ENCODE measurements around the gene UTP3.
A peak's percentile ranks its signal among the peaks of the same experiment; 100 is the strongest.
"Not testable (repeated sequence)": the region's sequence is repeated elsewhere in the genome, so short reads cannot be mapped to it uniquely, and the experiment has no call there.

Gene UTP3

GRCh38 chr4:70687392-70687791 lies 940 bp upstream of the UTP3 start:
- DNase-seq (ENCODE audit: low read depth) = no peak

GRCh38 chr4:70688795-70689231 lies 481 bp downstream of the UTP3 start:
- peak; percentile 15 for DNase-seq (ENCODE audit: low read depth)

GRCh38 chr4:70691661-70692060 lies 3.3 kb downstream of the UTP3 start:
- DNase-seq (ENCODE audit: low read depth) = no peak

GRCh38 chr4:70694633-70695032 lies 6.3 kb downstream of the UTP3 start:
- DNase-seq (ENCODE audit: low read depth) = not testable (repeated sequence)

DNA sequence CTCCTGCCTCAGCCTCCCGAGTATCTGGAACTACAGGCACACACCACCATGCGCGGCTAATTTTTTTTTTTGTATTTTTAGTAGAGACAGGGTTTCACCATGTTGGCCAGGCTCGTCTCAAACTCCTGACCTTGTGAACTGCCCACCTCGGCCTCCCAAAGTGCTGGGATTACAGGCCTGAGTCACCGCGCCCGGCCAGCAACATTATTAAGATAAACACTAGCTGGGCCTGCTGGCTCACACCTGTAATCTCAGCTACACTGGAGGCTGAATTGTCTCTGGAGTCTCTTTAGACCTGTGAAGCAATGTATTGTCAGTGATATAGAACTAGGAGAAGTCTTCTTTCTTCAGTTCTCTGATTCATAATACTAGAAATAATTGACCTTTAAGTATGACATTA lies 10.1 kb downstream of the UTP3 start:
- not testable (repeated sequence) for DNase-seq (ENCODE audit: low read depth)

DNA sequence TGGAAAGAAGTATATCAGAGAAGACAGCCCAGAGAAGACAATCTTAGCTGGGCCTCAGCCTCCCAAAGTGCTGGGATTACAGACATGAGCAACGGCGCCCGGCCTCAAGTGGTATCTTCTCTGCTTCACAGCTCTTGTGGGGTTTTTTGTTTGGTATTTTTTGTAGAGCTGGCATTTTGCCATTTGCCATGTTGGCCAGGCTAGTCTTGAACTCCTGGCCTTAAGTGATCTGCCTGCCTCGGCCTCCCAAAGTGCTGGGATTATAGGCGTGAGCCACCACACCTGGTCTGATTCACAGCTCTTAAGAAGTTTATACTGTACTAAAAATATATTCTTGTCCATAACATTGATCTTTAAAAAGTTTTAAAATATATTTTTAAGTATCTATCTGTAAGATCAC lies 12.4 kb downstream of the UTP3 start:
- no peak for DNase-seq (ENCODE audit: low read depth)

DNA sequence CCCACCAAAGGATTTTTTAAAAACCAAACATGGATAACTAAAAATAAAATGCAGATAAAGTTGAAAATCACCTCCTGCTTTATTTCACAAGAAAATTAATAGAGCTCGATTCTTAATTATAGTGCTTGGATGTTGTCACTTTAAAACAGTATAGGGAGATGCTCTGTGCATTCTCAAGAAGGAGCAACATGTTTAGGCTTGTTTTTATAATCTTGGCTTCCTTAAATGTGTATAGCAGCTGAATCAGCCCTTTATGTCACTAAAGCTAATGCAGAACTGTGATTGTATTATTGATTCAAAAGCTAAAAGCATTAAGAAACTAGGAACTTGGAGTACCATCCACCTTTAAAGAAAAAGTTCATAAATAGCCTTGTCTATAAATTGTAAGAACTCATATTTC lies 12.9 kb downstream of the UTP3 start:
- DNase-seq (ENCODE audit: low read depth) = no peak

DNA sequence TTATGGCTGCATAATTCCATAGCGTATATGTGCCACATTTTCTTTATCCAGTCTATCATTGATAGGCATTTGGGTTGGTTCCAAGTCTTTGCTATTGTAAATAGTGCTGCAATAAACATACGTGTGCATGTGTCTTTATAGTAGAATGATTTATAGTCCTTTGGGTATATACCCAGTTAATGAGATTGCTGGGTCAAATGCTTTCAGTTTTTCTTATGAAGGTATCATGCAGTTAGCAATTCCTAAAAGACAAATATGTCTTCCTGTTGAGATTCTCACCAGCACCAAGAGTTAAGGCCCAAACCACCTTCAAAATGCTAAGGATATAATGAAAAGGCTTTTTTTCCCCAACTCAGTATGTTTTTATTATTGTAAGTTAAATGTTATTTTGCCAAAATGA lies 14.3 kb downstream of the UTP3 start:
- not testable (repeated sequence) for DNase-seq (ENCODE audit: low read depth)

GRCh38 chr4:70703619-70704214 lies 15.4 kb downstream of the UTP3 start:
- DNase-seq (ENCODE audit: low read depth) = no peak

GRCh38 chr4:70704215-70704930 lies 16.0 kb downstream of the UTP3 start:
- DNase-seq (ENCODE audit: low read depth) = peak; percentile 32

- no peak for DNase-seq (ENCODE audit: low read depth)
Observed at GRCh38 chr4:70704931-70705182, 16.5 kb downstream of the UTP3 start.

DNA sequence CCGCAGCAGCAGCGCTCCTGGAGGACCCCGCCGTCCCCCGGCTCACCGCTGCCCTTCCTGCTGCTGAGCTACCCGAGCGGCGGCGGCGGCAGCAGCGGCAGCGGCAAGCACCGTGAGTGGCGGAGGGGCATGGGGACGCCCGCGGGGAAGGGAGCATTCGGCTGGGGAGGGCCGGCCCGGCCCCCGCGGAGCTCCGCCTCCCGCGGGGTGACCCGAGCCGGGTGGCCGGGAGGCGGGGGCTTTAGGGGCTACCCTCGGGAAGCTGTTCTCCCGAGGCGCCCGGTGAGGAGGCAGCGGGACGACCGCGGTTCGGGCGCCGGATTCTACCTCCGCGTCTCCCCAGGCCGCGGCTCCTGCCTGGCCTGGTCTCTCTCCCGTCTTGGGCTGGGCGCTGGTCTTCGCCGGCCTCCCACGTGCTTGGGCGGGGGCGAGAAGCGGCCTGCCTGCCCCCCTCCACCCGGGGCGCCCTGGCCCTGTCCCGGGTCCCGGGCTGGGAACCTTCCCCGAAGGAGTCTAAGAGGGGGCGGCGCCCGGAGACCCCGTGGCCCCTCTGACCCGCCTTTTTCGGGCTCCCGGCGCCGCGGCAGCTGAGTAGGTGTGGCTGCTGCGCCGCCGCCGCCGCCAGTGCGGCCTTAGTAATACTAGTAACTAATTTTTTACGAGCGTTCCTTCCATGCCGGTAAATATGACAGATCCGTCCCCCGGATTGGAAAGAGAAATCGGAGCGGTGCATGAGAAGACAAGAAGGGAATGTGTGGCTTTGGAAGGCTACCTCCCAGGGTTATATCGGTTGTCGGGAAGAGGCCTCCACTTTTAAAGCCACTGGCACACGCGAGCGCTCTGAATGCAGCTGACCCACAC lies 17.1 kb downstream of the UTP3 start:
- DNase-seq (ENCODE audit: low read depth) = peak; percentile 52

- DNase-seq (ENCODE audit: low read depth) = no peak
Observed at GRCh38 chr4:70706044-70706461, 17.7 kb downstream of the UTP3 start.

- no peak for DNase-seq (ENCODE audit: low read depth)
Observed at GRCh38 chr4:70706516-70706915, 18.2 kb downstream of the UTP3 start.

GRCh38 chr4:70709611-70710205 lies 21.4 kb downstream of the UTP3 start:
- no peak for DNase-seq (ENCODE audit: low read depth)

- DNase-seq (ENCODE audit: low read depth) = no peak
Observed at GRCh38 chr4:70711599-70711998, 23.3 kb downstream of the UTP3 start.

- DNase-seq (ENCODE audit: low read depth) = no peak
Observed at GRCh38 chr4:70712150-70712549, 23.8 kb downstream of the UTP3 start.

- no peak for DNase-seq (ENCODE audit: low read depth)
Observed at GRCh38 chr4:70712604-70713452, 24.5 kb downstream of the UTP3 start.

DNA sequence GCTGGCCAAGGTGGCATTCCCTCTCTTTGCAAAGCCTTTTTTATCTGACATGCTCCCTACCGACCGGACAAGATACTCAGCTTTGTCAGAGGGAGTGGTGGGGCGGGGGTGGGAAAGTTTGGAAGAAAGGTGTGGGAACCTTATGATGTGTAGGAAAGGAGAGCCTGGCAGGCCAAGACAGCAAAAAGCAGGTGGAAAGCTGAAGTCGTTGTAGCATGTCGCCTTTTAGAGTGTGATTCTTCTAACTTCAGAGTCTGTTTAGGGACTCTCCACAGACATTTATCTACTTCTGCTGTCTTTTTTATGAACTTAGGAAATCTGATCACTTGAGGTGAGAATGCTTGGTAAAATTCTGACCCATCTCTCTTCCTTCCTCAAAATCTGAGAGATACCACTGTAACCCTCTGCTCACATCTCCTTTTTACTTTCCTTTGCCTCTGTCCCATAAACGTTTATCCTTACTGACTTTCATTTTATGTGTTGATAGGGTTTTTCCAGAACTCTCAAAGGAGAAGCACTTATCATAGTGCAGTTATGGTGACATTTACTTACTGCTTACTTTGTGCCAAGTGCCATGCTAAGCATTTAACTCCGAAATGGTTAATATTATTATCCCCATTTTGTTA lies 25.2 kb downstream of the UTP3 start:
- no peak for DNase-seq (ENCODE audit: low read depth)

GRCh38 chr4:70714079-70714887 lies 26.0 kb downstream of the UTP3 start:
- no peak for DNase-seq (ENCODE audit: low read depth)

DNA sequence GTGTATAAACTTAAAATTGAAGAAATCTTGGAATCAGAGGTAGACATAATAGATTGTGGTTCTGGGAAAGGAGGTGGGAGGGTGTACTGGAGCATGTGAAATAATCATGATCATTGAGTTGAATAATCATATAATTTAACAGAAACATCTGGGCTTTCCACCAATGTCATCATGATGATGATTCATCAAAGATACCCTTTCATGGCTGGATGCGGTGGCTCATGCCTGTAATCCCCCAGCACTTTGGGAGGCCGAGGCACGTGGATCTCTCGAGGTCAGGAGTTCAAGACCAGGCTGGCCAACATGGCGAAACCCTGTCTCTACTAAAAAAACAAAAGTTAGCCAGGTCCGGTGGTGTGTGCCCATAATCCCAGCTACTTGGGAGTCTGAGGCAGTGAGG lies 26.8 kb downstream of the UTP3 start:
- DNase-seq (ENCODE audit: low read depth) = no peak

Measured in stimulated activated CD4-positive, alpha-beta T cell treated with anti-CD3 and anti-CD28 coated beads, Interleukin-2, amount 100 ng/mL, for 4 hours (primary cell).